GM12874 (cell line): Measurements from ENCODE around the gene GSC2.

Experiments used
- TF ChIP-seq, protein P1 (sequence below): IDR thresholded peaks from 2 replicates; pipeline ENCODE4 v1.5.1; 2011; ENCODE audit warnings: low read depth, mild to moderate bottlenecking, control low read depth, low read length, moderate library complexity; ENCODE audit not compliant: insufficient read depth

GSC2 gene

DNA sequence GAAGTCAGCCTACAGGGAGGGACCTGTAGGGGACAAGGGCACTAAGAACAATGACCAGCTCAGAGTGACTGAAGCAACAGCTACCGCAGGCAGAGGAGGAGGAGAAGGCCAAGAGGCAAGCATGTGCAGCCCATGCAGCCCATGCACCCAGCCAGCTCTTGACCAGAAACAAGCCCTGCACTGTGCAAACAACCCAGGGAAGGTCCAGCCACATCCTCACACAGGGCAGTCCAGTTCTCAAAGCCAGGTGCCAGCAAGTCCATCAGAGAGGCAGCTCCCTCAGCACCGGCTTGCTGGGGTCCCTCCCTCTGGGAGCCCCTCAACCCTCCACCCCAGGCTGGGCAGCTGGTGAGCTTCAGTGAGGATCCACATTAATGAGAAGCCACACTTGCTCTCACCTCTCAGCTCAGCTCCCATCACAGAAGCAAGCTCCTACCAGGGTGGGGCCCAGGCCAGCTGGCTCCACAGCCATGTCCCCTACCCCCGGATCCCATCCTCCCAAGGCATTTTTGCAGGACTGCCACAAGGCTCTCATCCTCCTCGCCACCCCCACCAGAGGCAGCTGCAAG, 35.0 kb downstream of the GSC2 start:
- TF ChIP-seq, protein P1, sequence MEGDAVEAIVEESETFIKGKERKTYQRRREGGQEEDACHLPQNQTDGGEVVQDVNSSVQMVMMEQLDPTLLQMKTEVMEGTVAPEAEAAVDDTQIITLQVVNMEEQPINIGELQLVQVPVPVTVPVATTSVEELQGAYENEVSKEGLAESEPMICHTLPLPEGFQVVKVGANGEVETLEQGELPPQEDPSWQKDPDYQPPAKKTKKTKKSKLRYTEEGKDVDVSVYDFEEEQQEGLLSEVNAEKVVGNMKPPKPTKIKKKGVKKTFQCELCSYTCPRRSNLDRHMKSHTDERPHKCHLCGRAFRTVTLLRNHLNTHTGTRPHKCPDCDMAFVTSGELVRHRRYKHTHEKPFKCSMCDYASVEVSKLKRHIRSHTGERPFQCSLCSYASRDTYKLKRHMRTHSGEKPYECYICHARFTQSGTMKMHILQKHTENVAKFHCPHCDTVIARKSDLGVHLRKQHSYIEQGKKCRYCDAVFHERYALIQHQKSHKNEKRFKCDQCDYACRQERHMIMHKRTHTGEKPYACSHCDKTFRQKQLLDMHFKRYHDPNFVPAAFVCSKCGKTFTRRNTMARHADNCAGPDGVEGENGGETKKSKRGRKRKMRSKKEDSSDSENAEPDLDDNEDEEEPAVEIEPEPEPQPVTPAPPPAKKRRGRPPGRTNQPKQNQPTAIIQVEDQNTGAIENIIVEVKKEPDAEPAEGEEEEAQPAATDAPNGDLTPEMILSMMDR = no peak

DNA sequence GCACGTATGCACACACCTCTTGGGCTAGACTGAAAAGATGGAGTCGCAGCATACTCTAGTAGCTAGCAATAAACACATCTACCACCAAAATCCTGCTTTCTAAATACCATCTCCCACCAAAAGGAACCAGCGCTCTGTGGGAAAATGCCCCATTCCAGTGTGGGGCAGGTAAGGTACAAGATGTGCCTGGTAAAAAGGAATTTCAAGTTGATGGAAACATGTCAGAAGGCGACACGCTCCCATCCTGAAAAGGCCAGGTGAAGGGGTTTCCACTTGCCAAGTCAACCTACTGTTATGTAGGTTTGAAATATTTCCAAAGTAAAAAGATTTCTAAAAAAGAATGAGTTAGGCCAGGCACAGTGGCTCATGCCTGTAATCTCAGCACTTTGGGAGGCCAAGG, 36.7 kb downstream of the GSC2 start:
- TF ChIP-seq, protein P1 = no peak

DNA sequence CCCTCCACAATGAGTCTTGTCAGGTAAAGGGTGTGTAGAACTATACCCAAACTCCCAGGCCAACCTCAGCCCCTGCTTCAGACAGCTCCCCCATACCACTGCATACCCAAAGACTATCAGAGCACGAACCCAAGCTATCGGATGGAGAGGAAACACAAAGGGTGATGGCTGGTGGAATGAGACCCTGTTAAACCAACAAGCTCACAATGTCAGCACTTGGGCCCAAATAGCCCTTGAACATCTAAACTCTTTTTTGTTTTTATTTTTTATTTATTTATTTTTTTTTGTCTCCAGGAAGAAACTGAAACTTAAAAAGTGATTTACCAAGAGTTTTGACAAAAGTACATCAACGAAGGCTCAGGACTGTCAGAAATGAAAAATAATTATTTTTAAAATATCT, 38.5 kb downstream of the GSC2 start:
- TF ChIP-seq, protein P1 = no peak

DNA sequence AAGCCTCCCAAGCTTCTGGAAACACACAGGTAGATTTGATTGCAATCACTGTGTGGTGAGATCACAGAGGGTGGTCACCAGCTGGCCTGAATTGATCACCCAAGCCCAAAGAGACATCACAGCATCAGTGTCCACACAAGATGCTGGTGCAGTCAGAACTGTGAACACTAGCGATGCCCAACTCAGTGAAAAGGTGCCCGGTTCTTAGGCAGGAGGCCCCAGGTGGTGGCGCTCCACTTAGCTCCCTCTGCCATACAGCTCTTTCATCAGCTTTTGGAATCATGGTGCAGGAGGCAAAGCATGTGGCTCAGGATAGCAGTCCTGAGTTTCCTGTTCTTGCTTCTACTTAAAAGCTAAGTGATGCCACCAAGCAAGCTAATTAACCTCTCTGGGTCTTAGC, 39.0 kb downstream of the GSC2 start:
- TF ChIP-seq, protein P1 = no peak

DNA sequence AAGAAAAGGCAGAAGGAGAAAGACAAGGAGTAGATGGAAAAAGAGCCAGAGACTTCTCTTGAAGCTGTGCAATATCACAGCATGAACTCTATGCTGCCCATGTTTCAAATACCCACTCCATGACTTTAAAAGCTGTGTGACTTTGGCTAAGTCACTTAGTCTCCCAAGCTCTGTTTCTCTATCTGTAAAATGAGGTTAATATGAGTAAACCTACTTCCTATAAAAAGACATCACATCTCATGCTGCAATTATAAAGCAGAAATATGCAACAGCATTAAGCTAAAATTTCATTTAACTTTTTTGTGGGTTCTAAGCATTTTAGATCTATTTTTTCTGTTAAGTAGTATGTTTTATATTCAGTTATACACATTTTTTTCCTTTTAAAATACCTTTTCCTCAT, 39.4 kb downstream of the GSC2 start:
- TF ChIP-seq, protein P1 = no peak

DNA sequence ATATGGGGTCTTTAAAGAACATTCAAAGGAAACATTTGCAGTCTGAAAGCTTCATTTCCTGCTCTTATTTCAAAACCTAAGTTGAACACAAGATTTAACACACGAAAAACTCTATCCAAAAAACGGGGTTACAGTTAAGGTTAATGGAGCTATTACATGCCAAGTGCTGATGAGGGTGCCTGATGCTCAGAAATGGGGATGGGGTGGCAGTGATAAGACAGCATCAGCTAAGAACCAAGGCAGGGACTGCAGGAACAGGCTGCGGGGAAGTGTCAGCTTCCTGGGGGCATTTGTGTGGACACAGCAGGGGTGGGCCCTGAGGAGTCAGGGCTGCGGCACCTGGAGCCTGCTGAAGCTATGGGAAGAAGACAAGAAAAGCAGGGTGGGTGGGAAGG, 40.0 kb downstream of the GSC2 start:
- TF ChIP-seq, protein P1 = no peak

DNA sequence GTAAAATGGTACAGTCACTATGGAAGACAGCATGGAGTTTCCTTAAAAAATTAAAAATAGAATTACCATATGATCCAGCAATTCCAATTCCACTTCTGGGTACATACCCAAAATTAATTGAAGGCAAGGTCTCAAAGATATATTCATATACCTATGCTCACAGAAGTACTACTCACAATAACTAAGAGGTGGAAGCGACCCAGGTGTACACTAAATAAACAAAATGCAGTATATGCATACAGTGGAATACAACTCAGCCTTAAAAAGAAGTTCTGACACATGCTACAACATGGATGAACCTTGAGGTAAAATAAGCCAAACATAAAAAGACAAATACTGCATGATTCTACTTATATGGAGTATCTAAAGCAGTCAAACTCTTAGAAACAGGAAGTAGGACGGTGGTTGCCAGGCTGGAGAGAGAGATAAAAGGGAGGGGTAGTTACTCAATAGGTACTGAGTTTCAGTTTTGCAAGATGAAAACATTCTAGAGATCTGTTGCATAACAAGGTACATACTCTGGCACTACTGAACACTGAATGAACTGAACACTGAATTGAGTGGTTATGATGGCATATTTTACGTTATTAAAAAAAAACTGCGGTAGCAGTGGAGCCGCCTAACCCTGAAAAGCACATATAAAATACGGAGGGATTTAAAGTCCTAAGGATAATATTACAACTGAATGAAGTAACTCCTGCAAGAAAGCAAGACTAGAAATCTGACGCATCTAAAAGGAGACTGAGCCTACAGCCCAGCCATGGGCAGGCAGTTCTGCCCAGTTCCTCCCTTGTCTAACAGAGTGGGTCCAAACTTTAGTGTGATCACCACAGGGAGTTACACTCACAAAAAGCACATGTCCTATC, 40.7 kb downstream of the GSC2 start:
- TF ChIP-seq, protein P1 = no peak
